Nephron progenitor cell (in vitro differentiated cells): ENCODE data around the gene GRID2IP.

ENCODE experiments used
- DNase-seq: peaks from one replicate; pipeline ENCODE4 v3.0.0; 2021
- H3K27ac Mint-ChIP-seq: 2 replicates; pipeline ENCODE4 v1.8.0; 2021; ENCODE audit warnings: mild to moderate bottlenecking, moderate library complexity, mixed read lengths
- H3K27me3 Mint-ChIP-seq: 2 replicates; pipeline ENCODE4 v1.8.0; 2021; ENCODE audit warnings: mild to moderate bottlenecking, low read depth, mixed read lengths; ENCODE audit not compliant: poor library complexity
- H3K36me3 Mint-ChIP-seq: 2 replicates; pipeline ENCODE4 v1.8.0; 2021; ENCODE audit warnings: low read depth, mixed read lengths
- H3K4me1 Mint-ChIP-seq: 2 replicates; pipeline ENCODE4 v1.8.0; 2021; ENCODE audit warnings: mixed read lengths
- H3K4me3 Mint-ChIP-seq: 2 replicates; pipeline ENCODE4 v1.8.0; 2021; ENCODE audit warnings: mild to moderate bottlenecking, moderate library complexity, mixed read lengths
- H3K9me3 Mint-ChIP-seq: 2 replicates; pipeline ENCODE4 v1.8.0; 2021; ENCODE audit warnings: mild to moderate bottlenecking, moderate library complexity, mixed read lengths
- CTCF ChIP-seq: fragments of 200-600 bp; sonication (generic); IDR thresholded peaks from 2 replicates; pipeline ENCODE4 v1.5.0; 2021; ENCODE audit warnings: antibody characterized with exemption

GRID2IP gene

GRCh38 chr7:6576024-6576866, 25.0 kb upstream of the GRID2IP start:
- no peak for TF ChIP-seq CTCF
- H3K9me3 Mint-ChIP-seq: no peaks in the 10 kb centered on the region
- peak overlapping the region; percentile 73 for H3K4me3 Mint-ChIP-seq
- no peak for DNase-seq
- peaks cover 19% of the 10 kb centered on the region for H3K27me3 Mint-ChIP-seq
- no peak overlapping the region for H3K27ac Mint-ChIP-seq
- peaks cover 31% of the 10 kb centered on the region for H3K4me1 Mint-ChIP-seq
- peaks cover 24% of the 10 kb centered on the region for H3K36me3 Mint-ChIP-seq

- H3K36me3 Mint-ChIP-seq: peaks cover 16% of the 10 kb centered on the region
- peak overlapping the region; percentile 73 for H3K4me3 Mint-ChIP-seq
- H3K9me3 Mint-ChIP-seq: no peaks in the 10 kb centered on the region
- H3K27me3 Mint-ChIP-seq: peaks cover 19% of the 10 kb centered on the region
- H3K27ac Mint-ChIP-seq: no peak overlapping the region
- peaks cover 31% of the 10 kb centered on the region for H3K4me1 Mint-ChIP-seq
- DNase-seq: no peak
- no peak for TF ChIP-seq CTCF
These were observed 24.2 kb upstream of the GRID2IP start for GRCh38 chr7:6575281-6576023.

- no peak overlapping the region for H3K27ac Mint-ChIP-seq
These were observed 20.0 kb upstream of the GRID2IP start for GRCh38 chr7:6571160-6571779.

GRCh38 chr7:6567886-6568285, 16.6 kb upstream of the GRID2IP start:
- Mint-ChIP-seq H3K9me3 (no peaks in the 10 kb centered on the region), H3K27me3 (peaks cover 23% of the 10 kb centered on the region), H3K27ac (no peak overlapping the region), H3K36me3 (no peaks in the 10 kb centered on the region), H3K4me1 (no peaks in the 10 kb centered on the region), H3K4me3 (no peak overlapping the region)
- no peak for TF ChIP-seq CTCF
- no peak for DNase-seq

More at GRCh38 chr7:6571160-6571779, 20.0 kb upstream of the GRID2IP start:
- peaks cover 23% of the 10 kb centered on the region for H3K27me3 Mint-ChIP-seq
- H3K4me1 Mint-ChIP-seq: peaks cover 12% of the 10 kb centered on the region
- no peak overlapping the region for H3K4me3 Mint-ChIP-seq
- H3K9me3 Mint-ChIP-seq: no peaks in the 10 kb centered on the region
- H3K36me3 Mint-ChIP-seq: no peaks in the 10 kb centered on the region
- DNase-seq: no peak
- TF ChIP-seq CTCF: no peak

- Mint-ChIP-seq H3K36me3 (no peaks in the 10 kb centered on the region), H3K4me1 (no peaks in the 10 kb centered on the region), H3K9me3 (no peaks in the 10 kb centered on the region), H3K27ac (no peak overlapping the region), H3K27me3 (peaks cover 14% of the 10 kb centered on the region), H3K4me3 (no peak overlapping the region)
- DNase-seq: no peak
- no peak for TF ChIP-seq CTCF
These were observed 14.4 kb upstream of the GRID2IP start for GRCh38 chr7:6565655-6566054.
